Glutamatergic neuron (in vitro differentiated cells): Measurements from ENCODE around the gene TCOF1. TPM values are rescaled to one million over a fixed set of nuclear protein-coding genes. Genes with fewer than 3 reads are reported as not detected.

ENCODE experiments used
- DNase-seq: peaks from one replicate; pipeline ENCODE4 v3.0.0; 2022
- H3K27ac Mint-ChIP-seq: one replicate; pipeline ENCODE4 v1.8.0; 2020; ENCODE audit warnings: mild to moderate bottlenecking, mixed read lengths, inconsistent platforms; ENCODE audit not compliant: unreplicated experiment
- H3K27me3 Mint-ChIP-seq: one replicate; pipeline ENCODE4 v1.8.0; 2020; ENCODE audit warnings: mild to moderate bottlenecking, moderate library complexity, mixed read lengths, inconsistent platforms; ENCODE audit not compliant: unreplicated experiment
- H3K36me3 Mint-ChIP-seq: one replicate; pipeline ENCODE4 v1.8.0; 2020; ENCODE audit warnings: mild to moderate bottlenecking, mixed read lengths, inconsistent platforms; ENCODE audit not compliant: unreplicated experiment
- H3K4me1 Mint-ChIP-seq: one replicate; pipeline ENCODE4 v1.8.0; 2020; ENCODE audit warnings: mild to moderate bottlenecking, low read depth, mixed read lengths, inconsistent platforms; ENCODE audit not compliant: unreplicated experiment
- H3K4me3 Mint-ChIP-seq: one replicate; pipeline ENCODE4 v1.8.0; 2020; ENCODE audit warnings: mild to moderate bottlenecking, mixed read lengths, inconsistent platforms; ENCODE audit not compliant: unreplicated experiment
- H3K9me3 Mint-ChIP-seq: one replicate; pipeline ENCODE4 v1.8.0; 2020; ENCODE audit warnings: mild to moderate bottlenecking, moderate library complexity, mixed read lengths, inconsistent platforms; ENCODE audit not compliant: unreplicated experiment
- total RNA-seq: library from RNA; stranded (reverse); fragmentation: NEBNext Ultra II Directional; extraction: Animal tissue kit (Norgen Biotek cat#: 25700); gene quantifications from one replicate; pipeline ENCODE4 v1.2.1, GENCODE V29; 2021; ENCODE audit not compliant: unreplicated experiment
- TF ChIP-seq, protein P1 (sequence below): fragments of 200-600 bp; sonication (generic); IDR thresholded peaks from one replicate; pipeline ENCODE4 v1.5.0; 2021; ENCODE audit not compliant: partially characterized antibody, unreplicated experiment

The TCOF1 gene
- total RNA-seq, 1 donor from 2014 or later = 39.7 TPM

DNA sequence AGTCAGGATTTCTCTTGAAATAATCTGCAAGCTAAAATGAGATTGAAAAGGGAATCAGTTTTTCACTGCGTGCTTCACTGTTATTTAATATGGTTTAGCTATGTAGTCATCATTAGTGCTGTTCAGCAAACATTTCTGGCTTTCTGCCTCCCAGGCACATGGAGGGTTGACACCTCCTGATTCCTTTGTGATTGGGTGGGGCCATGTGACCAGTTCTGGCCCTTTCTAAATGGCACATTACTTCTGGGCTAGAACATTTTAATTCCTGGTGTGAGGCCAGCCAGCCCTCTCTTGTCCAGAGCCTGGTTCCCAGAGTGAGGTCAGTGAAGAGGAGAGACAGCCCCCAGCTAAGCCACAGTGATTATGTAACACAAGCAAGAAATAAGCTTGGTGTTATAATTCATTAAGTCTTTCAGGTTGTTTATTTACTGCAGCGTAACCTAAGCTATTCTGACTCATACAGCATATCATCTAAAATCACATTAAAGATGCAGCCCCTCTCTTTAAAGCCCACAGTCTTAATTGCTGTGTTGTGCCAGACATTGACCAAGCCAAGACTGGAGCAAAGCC is 37.4 kb upstream of the TCOF1 start:
- no peak for DNase-seq
- peaks cover 3% of the 10 kb centered on the region for H3K9me3 Mint-ChIP-seq
- TF ChIP-seq, protein P1, sequence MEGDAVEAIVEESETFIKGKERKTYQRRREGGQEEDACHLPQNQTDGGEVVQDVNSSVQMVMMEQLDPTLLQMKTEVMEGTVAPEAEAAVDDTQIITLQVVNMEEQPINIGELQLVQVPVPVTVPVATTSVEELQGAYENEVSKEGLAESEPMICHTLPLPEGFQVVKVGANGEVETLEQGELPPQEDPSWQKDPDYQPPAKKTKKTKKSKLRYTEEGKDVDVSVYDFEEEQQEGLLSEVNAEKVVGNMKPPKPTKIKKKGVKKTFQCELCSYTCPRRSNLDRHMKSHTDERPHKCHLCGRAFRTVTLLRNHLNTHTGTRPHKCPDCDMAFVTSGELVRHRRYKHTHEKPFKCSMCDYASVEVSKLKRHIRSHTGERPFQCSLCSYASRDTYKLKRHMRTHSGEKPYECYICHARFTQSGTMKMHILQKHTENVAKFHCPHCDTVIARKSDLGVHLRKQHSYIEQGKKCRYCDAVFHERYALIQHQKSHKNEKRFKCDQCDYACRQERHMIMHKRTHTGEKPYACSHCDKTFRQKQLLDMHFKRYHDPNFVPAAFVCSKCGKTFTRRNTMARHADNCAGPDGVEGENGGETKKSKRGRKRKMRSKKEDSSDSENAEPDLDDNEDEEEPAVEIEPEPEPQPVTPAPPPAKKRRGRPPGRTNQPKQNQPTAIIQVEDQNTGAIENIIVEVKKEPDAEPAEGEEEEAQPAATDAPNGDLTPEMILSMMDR = no peak
- peaks cover 9% of the 10 kb centered on the region for H3K4me1 Mint-ChIP-seq
- H3K36me3 Mint-ChIP-seq = peaks cover 4% of the 10 kb centered on the region
- no peak overlapping the region for H3K4me3 Mint-ChIP-seq
- no peaks in the 10 kb centered on the region for H3K27me3 Mint-ChIP-seq
- no peak overlapping the region for H3K27ac Mint-ChIP-seq

DNA sequence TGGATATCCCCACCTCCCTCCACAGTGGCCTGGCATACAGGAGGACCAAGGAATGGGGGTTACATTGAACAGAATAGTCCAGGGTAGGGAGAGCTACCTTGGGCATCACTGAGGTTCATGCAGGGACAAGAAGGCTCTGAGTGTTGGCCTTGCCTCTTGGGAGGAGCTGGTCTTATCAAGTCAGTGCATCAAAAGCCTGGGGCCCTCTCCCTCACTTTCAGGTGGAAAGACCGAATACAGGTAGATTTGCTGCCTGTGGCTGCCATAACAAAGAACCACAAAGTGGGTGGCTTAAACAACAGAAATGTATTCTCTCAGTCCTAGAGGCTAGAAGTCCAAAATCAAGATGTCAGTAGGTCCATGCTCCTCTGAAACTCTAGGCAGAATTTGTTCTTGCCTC is 36.3 kb upstream of the TCOF1 start:
- H3K9me3 Mint-ChIP-seq = peaks cover 2% of the 10 kb centered on the region
- peaks cover 4% of the 10 kb centered on the region for H3K36me3 Mint-ChIP-seq
- H3K4me3 Mint-ChIP-seq = no peak overlapping the region
- TF ChIP-seq, protein P1 = no peak
- no peak overlapping the region for H3K27ac Mint-ChIP-seq
- DNase-seq = no peak
- peaks cover 3% of the 10 kb centered on the region for H3K27me3 Mint-ChIP-seq
- peaks cover 9% of the 10 kb centered on the region for H3K4me1 Mint-ChIP-seq

GRCh38 chr5:150321784-150322183 is 35.7 kb upstream of the TCOF1 start:
- Mint-ChIP-seq H3K4me1 (peaks cover 9% of the 10 kb centered on the region), H3K27ac (no peak overlapping the region), H3K4me3 (no peak overlapping the region), H3K36me3 (peaks cover 4% of the 10 kb centered on the region), H3K9me3 (peaks cover 2% of the 10 kb centered on the region), H3K27me3 (peaks cover 4% of the 10 kb centered on the region)
- no peak for DNase-seq
- TF ChIP-seq, protein P1 = no peak

GRCh38 chr5:150322202-150322601 is 35.3 kb upstream of the TCOF1 start:
- DNase-seq = no peak
- Mint-ChIP-seq H3K27ac (no peak overlapping the region), H3K36me3 (peaks cover 4% of the 10 kb centered on the region), H3K27me3 (peaks cover 4% of the 10 kb centered on the region), H3K4me1 (peaks cover 9% of the 10 kb centered on the region), H3K4me3 (no peak overlapping the region), H3K9me3 (peaks cover 2% of the 10 kb centered on the region)
- TF ChIP-seq, protein P1 = no peak

- TF ChIP-seq, protein P1 = no peak
- Mint-ChIP-seq H3K9me3 (peaks cover 2% of the 10 kb centered on the region), H3K36me3 (peaks cover 4% of the 10 kb centered on the region), H3K27me3 (peaks cover 5% of the 10 kb centered on the region), H3K4me1 (peaks cover 9% of the 10 kb centered on the region), H3K27ac (no peak overlapping the region), H3K4me3 (no peak overlapping the region)
- no peak for DNase-seq
Observed at GRCh38 chr5:150323092-150323491, 34.4 kb upstream of the TCOF1 start.
